HEK293T (cell line): Measurements from ENCODE around the gene RPL38.

Experiments used
- BHLHE40 ChIP-seq: fragments of 450-650 bp; IDR thresholded peaks from 2 replicates; pipeline ENCODE4 v1.6.1; 2016; ENCODE audit warnings: mild to moderate bottlenecking, moderate library complexity, borderline replicate concordance
- FOXM1 ChIP-seq: fragments of 450-650 bp; IDR thresholded peaks from 2 replicates; pipeline ENCODE4 v1.6.1; 2017; ENCODE audit warnings: mild to moderate bottlenecking, borderline replicate concordance
- HDGF ChIP-seq: fragments of 450-650 bp; IDR thresholded peaks from 2 replicates; pipeline ENCODE4 v1.6.1; 2017; ENCODE audit warnings: antibody characterized with exemption, borderline replicate concordance
- L3MBTL2 ChIP-seq: fragments of 450-650 bp; conservative IDR thresholded peaks from 2 replicates; pipeline ENCODE4 v1.6.1; 2016; ENCODE audit warnings: mild to moderate bottlenecking
- NFRKB ChIP-seq: fragments of 450-650 bp; IDR thresholded peaks from 2 replicates; pipeline ENCODE4 v1.6.1; 2016; ENCODE audit warnings: mild to moderate bottlenecking, moderate library complexity
- TARDBP ChIP-seq: fragments of 450-650 bp; IDR thresholded peaks from 2 replicates; pipeline ENCODE4 v1.6.1; 2016

- TF ChIP-seq FOXM1 (no peak), BHLHE40 (no peak), TARDBP (no peak), HDGF (no peak), NFRKB (no peak), L3MBTL2 (no peak)
These were observed 5.7 kb upstream of the RPL38 start for GRCh38 chr17:74197801-74198200.
